ENCODE measurements around the gene ZNF384. TPM values are rescaled to one million over a fixed set of nuclear protein-coding genes. Genes with fewer than 3 reads are reported as not detected.
"Not testable (repeated sequence)": the region's sequence is repeated elsewhere in the genome, so short reads cannot be mapped to it uniquely, and the experiment has no call there.

The ZNF384 gene
- 63.4 TPM for total RNA-seq

- DNase-seq (ENCODE audit: low spot score) = peak; percentile 98
These were observed at the start of gene ZNF384 for GRCh38 chr12:6688999-6689882. TSS of gene ZNF384 (minus strand) at chr12:6689375. CDS start at chr12:6679520, 9,855 bp downstream.

- no peak for DNase-seq (ENCODE audit: low spot score)
These were observed 47.6 kb upstream of the ZNF384 start for GRCh38 chr12:6736754-6737153.

- DNase-seq (ENCODE audit: low spot score) = peak; percentile 80
These were observed 46.4 kb upstream of the ZNF384 start for GRCh38 chr12:6735448-6736191.

GRCh38 chr12:6734506-6735387 lies 45.6 kb upstream of the ZNF384 start:
- DNase-seq (ENCODE audit: low spot score) = no peak

GRCh38 chr12:6730169-6730568 lies 41.0 kb upstream of the ZNF384 start:
- no peak for DNase-seq (ENCODE audit: low spot score)

GRCh38 chr12:6729186-6729585 lies 40.0 kb upstream of the ZNF384 start:
- DNase-seq (ENCODE audit: low spot score) = no peak

- no peak for DNase-seq (ENCODE audit: low spot score)
These were observed 36.2 kb upstream of the ZNF384 start for GRCh38 chr12:6725350-6725749.

- DNase-seq (ENCODE audit: low spot score) = no peak
These were observed 35.2 kb upstream of the ZNF384 start for GRCh38 chr12:6724409-6724797.

GRCh38 chr12:6723607-6724408 lies 34.6 kb upstream of the ZNF384 start, which contains the start of gene COPS7A:
TSS of gene COPS7A (plus strand) at chr12:6724046. CDS start at chr12:6724657, 611 bp downstream.
- DNase-seq (ENCODE audit: low spot score) = peak; percentile 97

- DNase-seq (ENCODE audit: low spot score) = no peak
These were observed 33.7 kb upstream of the ZNF384 start for GRCh38 chr12:6722863-6723262.

GRCh38 chr12:6716874-6717437 lies 27.8 kb upstream of the ZNF384 start:
- no peak for DNase-seq (ENCODE audit: low spot score)

- DNase-seq (ENCODE audit: low spot score) = not testable (repeated sequence)
These were observed 27.1 kb upstream of the ZNF384 start for GRCh38 chr12:6716031-6716873.

- no peak for DNase-seq (ENCODE audit: low spot score)
These were observed 19.8 kb upstream of the ZNF384 start for GRCh38 chr12:6708960-6709394.

GRCh38 chr12:6708351-6708750 lies 19.2 kb upstream of the ZNF384 start:
- DNase-seq (ENCODE audit: low spot score) = not testable (repeated sequence)

GRCh38 chr12:6703631-6704030 lies 14.5 kb upstream of the ZNF384 start:
- no peak for DNase-seq (ENCODE audit: low spot score)

- no peak for DNase-seq (ENCODE audit: low spot score)
These were observed 12.0 kb upstream of the ZNF384 start for GRCh38 chr12:6701078-6701768.

- DNase-seq (ENCODE audit: low spot score) = no peak
These were observed 11.5 kb upstream of the ZNF384 start, which contains the start of gene PIANP for GRCh38 chr12:6700646-6701051. TSS of gene PIANP (minus strand) at chr12:6700815. CDS start at chr12:6698061, 2,754 bp downstream.

- DNase-seq (ENCODE audit: low spot score) = no peak
These were observed 10.9 kb upstream of the ZNF384 start for GRCh38 chr12:6699989-6700645.

Measured in ureter (tissue), 1 donor.